H7 (cell line): Measurements from ENCODE around the gene SPATA31D3. TPM values are rescaled to one million over a fixed set of nuclear protein-coding genes. Genes with fewer than 3 reads are reported as not detected.
A peak's percentile ranks its signal among the peaks of the same experiment; 100 is the strongest.
"Not testable (repeated sequence)": the region's sequence is repeated elsewhere in the genome, so short reads cannot be mapped to it uniquely, and the experiment has no call there.

Experiments
- DNase-seq: peaks from one replicate; pipeline ENCODE4 v3.0.0; 2012
- H3K27me3 ChIP-seq: 2 replicates; pipeline ENCODE4 v1.6.0; 2011; ENCODE audit warnings: mild to moderate bottlenecking, low read length; ENCODE audit not compliant: control insufficient read depth, insufficient read depth
- H3K36me3 ChIP-seq: replicated peaks from 2 replicates; pipeline ENCODE4 v1.5.1; 2011; ENCODE audit warnings: low read length; ENCODE audit not compliant: control insufficient read depth, insufficient read depth
- H3K4me3 ChIP-seq: 2 replicates; pipeline ENCODE4 v1.5.1; 2011; ENCODE audit warnings: low read depth, mild to moderate bottlenecking, control low read depth, low read length, moderate library complexity; ENCODE audit not compliant: insufficient read depth
- total RNA-seq: library from RNA; depleted of rRNA; stranded (reverse); fragments of >200 nt; shearing (Covaris generic); gene quantifications from 2 replicates; pipeline ENCODE4 v1.2.3, GENCODE V29; 2014

Gene SPATA31D3
- total RNA-seq, 1 experiment from 2014 or later: not detected

DNA sequence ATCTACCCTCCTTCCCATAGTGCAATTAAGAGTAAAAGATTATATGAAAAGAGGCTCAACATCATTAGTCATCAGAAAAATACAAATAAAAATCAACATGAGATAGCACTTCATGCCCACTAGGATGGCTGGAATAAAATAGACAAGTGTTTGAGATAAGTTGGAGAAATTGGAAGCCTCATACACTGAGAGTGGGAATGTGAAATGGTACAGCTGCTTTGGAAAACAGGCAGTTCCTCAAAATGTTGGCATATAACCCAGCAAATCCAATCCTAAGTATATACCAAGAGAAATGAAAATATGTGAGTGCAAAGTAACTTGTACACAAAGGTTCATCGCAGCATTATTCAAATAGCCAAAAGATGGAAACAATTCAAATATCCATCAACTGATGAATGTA is 9.8 kb downstream of the SPATA31D3 start:
- DNase-seq: no peak
- H3K36me3 ChIP-seq: no peaks in the 10 kb centered on the region
- no peak overlapping the region for H3K4me3 ChIP-seq
- H3K27me3 ChIP-seq: no peaks in the 10 kb centered on the region

DNA sequence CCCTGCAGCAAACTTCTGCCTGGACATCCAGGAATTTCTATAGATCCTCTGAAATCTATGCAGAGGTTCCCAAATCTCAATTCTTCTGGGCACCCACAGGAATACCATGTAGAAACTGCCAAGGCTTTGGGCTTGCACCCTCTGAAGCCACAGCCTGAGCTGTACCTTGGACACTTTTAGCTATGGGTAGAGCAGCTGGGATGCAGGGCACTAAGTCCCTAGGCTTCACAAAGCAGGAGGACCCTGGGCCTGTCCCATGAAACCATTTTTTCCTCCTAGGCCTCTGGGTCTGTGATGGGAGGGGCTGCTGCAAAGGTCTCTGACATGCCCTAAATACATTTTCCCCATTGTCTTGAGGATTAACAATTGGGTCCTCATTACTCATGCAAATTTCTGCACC is 12.3 kb downstream of the SPATA31D3 start:
- no peak for DNase-seq
- H3K4me3 ChIP-seq: no peak overlapping the region
- no peaks in the 10 kb centered on the region for H3K27me3 ChIP-seq
- H3K36me3 ChIP-seq: no peaks in the 10 kb centered on the region

DNA sequence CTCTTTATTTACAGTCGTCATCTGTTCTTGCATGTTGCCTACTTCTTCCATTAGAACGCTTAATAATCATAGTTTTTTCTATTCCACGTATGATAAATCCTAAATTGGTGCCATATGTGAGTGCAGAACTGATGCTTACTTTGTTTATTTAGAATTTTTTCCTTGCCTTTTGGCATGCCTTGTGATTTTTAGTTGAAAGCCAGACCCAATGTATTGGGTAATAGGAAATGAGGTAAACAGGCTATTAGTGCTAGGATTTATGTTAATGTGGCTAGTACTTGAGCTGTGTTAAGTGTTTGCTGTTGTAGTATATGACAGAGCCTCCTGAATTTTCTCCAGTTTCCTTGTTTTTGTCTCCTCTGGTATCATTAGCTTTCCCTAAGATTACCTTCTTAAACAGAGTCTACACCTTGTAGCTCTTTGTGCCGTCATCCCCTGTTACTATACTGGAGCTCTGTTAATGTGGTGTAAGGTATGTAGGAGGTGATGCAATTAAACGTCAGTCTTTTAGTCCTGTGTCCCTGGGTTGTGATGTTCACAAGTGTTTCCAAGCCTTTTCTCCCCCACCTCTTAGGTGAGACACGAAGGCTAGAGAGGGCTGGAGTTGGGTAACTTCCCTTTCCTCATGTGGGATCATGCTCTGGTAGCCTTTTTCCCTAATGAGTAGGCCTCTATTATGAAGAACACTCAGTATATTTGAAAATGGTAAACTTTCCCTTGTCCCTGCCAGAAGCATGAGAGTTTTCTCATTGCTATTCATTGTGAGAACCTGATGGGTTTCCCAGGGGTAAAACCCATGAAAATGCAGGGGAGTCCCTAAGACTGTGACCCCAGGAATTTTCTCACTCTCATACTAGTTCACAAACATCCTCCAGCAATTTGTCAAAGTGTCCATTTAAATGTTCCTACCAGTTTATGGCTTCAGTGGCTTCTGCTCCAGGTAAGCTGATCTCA is 21.2 kb downstream of the SPATA31D3 start:
- DNase-seq: no peak
- Histone ChIP-seq H3K4me3 (no peak overlapping the region), H3K36me3 (no peaks in the 10 kb centered on the region), H3K27me3 (no peaks in the 10 kb centered on the region)

DNA sequence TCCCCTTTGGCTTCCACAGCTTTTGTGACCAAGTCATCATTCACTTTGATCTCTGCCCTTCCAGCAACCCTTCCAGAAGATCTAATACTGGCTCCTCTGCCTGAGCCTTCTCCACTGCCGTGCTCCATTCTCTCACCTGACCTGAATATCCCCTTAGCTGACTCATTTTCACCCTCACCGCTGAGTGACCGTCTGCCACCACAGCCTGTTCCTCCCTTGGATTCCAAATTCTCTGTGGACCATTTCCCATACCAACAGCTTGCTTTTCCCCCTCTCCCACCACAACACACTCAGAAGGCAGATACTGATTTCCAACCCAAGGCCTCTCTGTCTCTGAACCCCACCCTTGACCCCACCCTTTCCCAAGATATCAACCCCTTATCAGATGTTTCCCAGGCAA is 24.7 kb downstream of the SPATA31D3 start:
- no peak for DNase-seq
- Histone ChIP-seq H3K27me3 (no peaks in the 10 kb centered on the region), H3K4me3 (no peak overlapping the region), H3K36me3 (no peaks in the 10 kb centered on the region)

DNA sequence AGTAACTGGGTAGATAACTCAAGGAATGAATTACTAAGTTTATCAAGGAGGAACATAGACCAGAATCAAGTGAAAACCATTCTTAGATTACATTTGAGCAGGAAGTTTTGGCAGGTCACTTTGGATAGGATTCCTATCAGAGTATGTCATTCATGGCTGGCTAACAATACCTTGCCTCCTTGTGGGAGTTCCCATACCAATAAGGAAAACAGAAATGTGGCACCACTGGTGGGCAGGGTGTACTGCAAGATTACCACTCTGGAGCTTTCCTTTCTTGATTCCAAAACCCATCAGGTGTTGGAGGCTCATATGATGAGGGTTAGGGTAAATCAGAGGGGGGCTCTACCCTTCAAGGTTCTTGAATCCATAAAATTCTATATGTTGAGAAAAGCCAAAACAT is 26.7 kb downstream of the SPATA31D3 start:
- Histone ChIP-seq H3K27me3 (no peaks in the 10 kb centered on the region), H3K36me3 (no peaks in the 10 kb centered on the region), H3K4me3 (no peak overlapping the region)
- no peak for DNase-seq

DNA sequence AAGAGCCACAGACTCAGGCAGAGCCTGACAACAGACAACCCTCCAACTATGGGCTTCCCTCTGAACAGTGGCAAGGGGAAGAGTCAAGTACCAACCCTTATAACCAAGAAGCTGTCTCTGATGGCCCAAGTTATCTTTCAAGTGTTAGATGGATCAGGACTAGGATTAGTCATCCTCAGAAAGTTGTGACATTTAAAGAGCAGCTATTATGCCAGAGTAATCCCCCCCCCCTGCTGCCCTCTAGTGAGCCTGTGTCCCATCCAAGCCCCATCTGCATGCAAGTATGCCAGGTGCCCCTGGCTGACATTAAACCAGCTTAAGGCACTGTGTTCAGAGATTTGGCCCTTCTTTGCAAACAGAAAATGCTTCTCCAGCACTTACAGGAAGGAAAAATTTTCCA is 28.4 kb downstream of the SPATA31D3 start:
- Histone ChIP-seq H3K4me3 (no peak overlapping the region), H3K36me3 (no peaks in the 10 kb centered on the region)

DNA sequence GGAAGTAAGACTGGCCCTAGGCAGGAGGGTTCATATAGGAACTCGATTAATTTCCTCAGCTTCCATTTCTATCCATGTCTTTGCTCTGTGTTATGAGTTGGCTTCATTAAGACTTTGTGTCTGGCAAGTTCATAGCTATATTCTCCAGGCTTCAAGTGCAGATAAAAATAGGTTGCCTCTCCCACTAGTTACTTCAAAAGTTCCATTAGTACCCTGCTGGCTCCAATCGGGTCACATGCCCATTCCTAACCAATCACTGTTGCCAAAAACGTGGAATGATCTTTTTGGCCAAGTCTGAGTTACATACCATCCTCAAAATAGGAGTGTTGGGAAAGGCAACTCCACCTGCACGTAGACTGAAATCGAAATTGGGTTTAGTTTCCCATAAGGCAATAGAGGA is 31.5 kb downstream of the SPATA31D3 start:
- DNase-seq: no peak
- H3K4me3 ChIP-seq: no peak overlapping the region
- H3K27me3 ChIP-seq: no peaks in the 10 kb centered on the region
- no peaks in the 10 kb centered on the region for H3K36me3 ChIP-seq

More for the DNA sequence above, 28.4 kb downstream of the SPATA31D3 start:
- no peak for DNase-seq
- H3K27me3 ChIP-seq: no peaks in the 10 kb centered on the region

DNA sequence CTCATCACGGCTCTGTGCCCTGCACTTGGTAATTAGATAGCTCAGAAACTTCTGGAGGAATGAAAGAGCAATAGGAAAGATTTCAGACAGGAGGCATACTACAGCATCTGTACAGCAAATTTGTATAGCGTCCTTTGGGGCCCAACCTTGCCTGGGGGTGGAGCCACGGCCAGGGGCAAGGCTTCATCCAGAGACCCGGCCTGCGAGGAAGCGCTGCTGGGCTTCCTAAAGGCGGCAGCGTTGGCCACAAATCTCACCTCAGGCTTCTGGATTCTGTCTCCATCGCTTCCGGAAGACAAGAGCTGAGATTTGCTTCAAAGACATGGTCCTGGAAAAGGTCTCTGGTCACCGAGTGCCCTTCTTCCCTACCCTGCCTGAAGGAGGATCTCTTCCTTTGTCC is 33.1 kb downstream of the SPATA31D3 start:
- peak; percentile 50 for DNase-seq

GRCh38 chr9:81979196-81979595 is 35.9 kb downstream of the SPATA31D3 start:
- H3K4me3 ChIP-seq: no peak overlapping the region
- DNase-seq: no peak
- H3K27me3 ChIP-seq: no peaks in the 10 kb centered on the region
- H3K36me3 ChIP-seq: no peaks in the 10 kb centered on the region

More for the DNA sequence above, 33.1 kb downstream of the SPATA31D3 start:
- Histone ChIP-seq H3K27me3 (no peaks in the 10 kb centered on the region), H3K4me3 (no peak overlapping the region), H3K36me3 (no peaks in the 10 kb centered on the region)

DNA sequence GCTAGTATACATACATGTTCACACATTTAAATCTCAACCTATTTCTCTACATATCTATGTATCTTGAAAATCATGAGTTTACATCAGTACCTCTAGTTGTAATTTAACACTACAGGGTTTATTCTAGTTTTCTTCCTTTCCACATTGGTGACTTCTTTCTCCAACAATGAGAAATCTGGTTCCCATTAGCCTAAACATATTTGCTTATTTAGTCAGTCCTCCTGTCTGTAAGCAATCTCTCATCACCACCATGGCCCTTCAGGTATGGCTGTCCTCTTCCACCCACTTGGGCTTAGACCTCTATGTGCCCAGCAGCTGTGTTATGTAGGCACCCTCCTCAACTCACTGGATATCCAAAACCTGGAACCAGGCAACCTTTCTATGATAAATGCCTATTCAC is 37.3 kb downstream of the SPATA31D3 start:
- H3K4me3 ChIP-seq: no peak overlapping the region
- no peaks in the 10 kb centered on the region for H3K27me3 ChIP-seq
- no peaks in the 10 kb centered on the region for H3K36me3 ChIP-seq
- no peak for DNase-seq

GRCh38 chr9:81981883-81982282 is 38.6 kb downstream of the SPATA31D3 start:
- Histone ChIP-seq H3K36me3 (no peaks in the 10 kb centered on the region), H3K27me3 (no peaks in the 10 kb centered on the region), H3K4me3 (no peak overlapping the region)
- DNase-seq: no peak

GRCh38 chr9:81984928-81985327 is 41.6 kb downstream of the SPATA31D3 start:
- no peak for DNase-seq

DNA sequence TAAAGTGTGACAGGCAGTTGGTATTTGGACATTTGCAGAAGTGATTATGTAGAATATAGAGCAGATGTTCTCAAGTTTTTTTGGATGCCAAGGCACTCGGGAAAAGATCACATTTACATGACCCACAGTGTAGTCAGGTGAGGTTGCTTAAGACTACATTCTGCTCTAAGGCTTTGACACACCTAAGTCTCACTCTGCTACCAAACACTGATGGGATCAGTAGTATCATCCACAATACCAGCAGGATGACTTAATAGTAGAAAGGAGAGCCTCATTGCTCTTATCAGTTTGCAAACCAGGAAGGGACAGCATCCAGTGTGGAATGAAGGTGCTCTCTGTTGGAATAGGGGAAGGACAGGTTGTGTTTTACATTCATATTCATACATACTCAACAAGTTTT is 42.8 kb downstream of the SPATA31D3 start:
- no peak for DNase-seq
- Histone ChIP-seq H3K4me3 (no peak overlapping the region), H3K27me3 (no peaks in the 10 kb centered on the region), H3K36me3 (no peaks in the 10 kb centered on the region)

More at GRCh38 chr9:81984928-81985327, 41.6 kb downstream of the SPATA31D3 start:
- Histone ChIP-seq H3K27me3 (no peaks in the 10 kb centered on the region), H3K36me3 (no peaks in the 10 kb centered on the region), H3K4me3 (no peak overlapping the region)

DNA sequence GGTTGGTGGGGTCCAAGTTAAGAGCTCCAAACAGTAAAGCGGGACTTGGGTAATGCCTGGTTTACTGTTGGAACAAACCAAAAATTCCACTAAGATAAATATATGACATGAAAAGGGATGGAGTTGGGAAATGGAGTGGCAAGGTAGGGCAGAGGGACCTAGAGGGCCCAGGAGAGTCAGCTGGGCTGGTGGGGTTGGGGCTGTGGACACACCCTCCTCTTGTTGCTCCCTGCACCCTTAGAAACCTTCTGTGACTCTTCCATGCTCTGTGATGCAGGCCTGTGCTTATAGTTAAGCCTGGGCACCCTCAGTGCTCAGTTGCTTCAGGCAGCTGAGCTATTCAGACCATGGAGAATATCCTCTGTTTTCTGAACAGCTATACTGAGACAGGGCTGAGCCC is 45.2 kb downstream of the SPATA31D3 start, which contains the start of gene SPATA31D1:
TSS of gene SPATA31D1 (plus strand) at position 301 of the 400 bp plus-strand sequence. CDS start at position 348, 47 bp downstream.
- not testable (repeated sequence) for H3K27me3 ChIP-seq, H3K4me3 ChIP-seq, H3K36me3 ChIP-seq, DNase-seq

GRCh38 chr9:81989700-81990099 is 46.4 kb downstream of the SPATA31D3 start:
- Histone ChIP-seq H3K36me3 (no peaks in the 10 kb centered on the region), H3K27me3 (no peaks in the 10 kb centered on the region), H3K4me3 (no peak overlapping the region)
- DNase-seq: no peak
